HG03280 (cell line): ENCODE measurements around the gene SPTBN4.
"Not testable (repeated sequence)": the region's sequence is repeated elsewhere in the genome, so short reads cannot be mapped to it uniquely, and the experiment has no call there.

ENCODE experiments used
- ATAC-seq: cut with Tn5 transposase; IDR thresholded peaks from one replicate; pipeline ENCODE4 v1.9.1; 2021; ENCODE audit warnings: mild to moderate bottlenecking, moderate library complexity; ENCODE audit not compliant: unreplicated experiment

SPTBN4 gene

DNA sequence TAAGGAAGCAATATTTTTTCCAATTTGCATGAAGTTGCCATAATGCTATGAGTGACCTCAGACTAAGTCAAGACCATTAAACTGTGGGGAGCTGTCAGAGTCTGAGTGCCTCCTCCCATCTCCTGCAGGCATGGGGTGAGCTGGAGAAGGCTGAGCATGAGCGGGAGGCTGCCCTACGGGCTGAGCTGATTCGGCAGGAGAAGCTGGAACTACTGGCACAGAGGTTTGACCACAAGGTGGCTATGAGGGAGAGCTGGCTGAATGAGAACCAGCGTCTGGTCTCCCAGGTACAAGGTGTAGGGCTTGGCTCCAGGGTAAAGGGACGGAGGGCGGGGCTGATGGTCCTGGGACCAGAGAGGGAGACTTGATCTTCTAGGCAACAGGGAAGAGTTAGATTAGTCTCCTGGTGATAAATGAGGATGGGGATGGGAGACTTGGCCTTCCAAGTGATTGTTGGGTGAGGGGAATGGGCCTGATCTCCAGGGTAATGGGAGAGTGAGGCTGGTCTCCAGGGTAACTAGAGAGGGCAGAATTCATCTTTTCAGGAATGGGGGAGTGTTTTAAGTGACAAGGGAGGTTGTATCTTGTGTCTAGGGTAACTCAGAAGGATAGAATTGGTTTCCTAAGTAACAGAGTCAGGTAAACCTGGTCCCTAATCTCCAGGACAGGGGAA lies 36.0 kb downstream of the SPTBN4 start:
- no peak for ATAC-seq

DNA sequence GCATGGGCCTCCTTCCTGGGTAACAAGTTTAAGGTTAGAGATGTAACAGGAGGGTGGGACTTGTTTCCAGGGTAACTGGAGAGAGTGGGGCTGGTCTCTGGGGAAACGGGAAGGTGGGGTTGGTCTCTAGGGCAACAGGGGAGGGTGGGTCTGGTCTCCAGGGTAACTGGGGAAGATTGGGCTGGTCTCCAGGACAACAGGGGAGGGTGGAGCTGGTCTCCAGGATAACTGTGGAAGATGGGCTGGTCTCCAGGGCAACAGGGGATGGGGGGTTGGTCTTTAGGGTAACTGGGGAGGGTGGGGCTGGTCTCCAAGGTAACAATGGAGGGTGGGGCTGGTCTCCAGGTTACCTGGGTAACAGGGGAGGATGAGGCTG lies 36.5 kb downstream of the SPTBN4 start:
- no peak for ATAC-seq

DNA sequence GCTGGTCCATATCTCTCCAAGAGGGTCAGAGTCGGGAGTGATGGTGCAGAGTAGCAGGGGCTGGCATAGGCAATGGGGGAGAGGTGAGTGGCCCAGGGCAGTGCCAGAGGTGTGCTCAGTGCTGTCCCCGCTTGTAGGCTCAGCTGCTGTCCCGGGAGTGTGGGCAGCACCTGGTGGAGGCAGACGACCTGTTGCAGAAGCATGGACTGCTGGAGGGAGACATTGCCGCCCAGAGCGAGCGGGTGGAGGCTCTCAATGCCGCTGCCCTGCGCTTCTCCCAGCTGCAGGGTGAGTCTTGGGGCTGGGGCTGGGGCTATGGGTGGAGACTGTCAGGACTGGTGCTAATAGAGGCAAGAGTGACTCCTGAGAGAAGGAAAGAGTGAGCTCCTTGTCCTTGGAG lies 39.3 kb downstream of the SPTBN4 start:
- no peak for ATAC-seq

DNA sequence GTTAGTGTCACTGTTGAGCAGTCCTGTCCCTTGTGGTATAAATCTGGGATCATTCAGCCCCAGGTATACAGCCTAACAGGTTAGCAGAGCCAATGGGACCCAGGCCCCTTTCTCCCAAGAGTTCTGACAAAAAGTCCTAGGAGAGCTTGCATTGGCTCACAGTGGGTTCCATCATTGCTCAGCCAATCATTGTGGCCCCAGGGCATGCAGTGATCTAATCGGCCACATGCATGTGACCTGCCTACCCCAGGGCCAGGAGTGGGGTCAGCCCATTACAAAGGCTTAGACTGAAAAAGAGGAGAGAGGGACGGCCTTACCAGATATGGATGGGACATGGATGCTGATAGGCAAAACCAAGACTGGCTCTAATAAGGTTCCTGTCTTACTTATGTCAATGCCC lies 41.1 kb downstream of the SPTBN4 start:
- no peak for ATAC-seq

DNA sequence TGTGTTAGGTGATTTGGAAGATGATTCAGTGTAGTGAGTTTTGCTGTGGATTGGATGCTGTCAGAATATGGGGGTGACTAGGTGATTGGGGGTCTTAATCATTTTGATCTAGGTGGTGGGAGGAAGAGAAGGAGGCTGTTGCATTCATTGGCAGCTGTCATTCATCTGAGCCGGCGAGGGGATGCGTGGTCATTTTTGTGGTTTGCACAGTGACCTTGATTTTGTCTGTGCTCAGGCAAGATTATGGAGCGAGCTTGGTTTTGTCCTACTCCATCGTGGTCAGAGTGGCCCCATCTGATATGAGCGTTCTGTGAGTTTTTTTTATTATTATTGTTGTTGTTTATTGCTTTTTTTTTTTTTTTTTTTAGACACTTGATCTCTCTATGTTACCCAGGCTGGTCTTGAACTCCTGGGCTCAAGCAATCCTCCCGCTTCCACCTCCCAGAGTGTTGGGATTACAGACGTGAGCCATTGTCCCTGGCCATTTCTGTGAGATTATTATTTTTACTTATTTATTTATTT lies 42.0 kb downstream of the SPTBN4 start:
- ATAC-seq, result no peak

DNA sequence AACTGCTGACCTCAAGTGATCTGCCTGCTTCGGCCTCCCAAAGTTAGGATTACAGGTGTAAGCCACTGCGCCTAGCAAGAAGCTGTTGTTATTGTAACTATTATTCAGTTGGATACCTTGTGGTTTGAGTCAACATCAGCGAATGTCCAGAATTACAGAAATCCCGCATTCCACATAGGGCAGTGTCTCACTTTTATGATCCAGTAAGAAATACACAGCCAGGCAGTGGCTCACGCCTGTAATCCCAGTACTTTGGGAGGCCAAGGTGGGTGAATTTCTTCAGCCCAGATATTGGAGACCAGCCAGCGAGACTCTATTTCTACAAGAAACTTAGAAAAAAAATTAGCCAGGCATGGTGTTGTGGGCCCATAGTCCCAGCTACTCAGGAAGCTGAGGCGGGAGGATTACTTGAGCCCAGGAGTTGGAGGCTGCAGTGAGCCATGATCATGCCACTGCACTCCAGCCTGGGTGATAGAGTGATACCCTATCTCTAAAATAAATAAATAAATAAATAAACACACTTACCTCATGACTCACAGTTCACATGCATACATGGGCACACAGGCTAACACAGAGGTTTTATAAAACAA lies 43.8 kb downstream of the SPTBN4 start:
- ATAC-seq, result no peak

DNA sequence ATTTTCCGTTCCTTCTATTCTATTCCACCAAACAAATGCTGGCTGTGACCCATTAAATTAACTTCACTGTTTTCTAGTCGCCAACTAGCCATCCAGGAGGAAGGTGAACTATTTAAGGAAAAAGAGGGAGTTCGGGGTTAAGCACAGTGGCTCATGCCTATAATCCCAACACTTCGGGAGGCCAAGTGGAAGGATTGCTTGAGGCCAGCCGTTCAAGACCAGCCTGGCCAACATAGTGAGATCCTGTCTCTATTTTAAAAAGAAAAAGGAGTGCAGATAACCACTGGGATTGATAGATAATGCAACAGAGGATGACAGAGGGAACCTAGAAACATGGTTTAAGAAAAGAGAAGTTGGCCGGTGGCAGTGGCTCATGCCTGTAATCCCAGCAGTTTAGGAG lies 44.7 kb downstream of the SPTBN4 start:
- no peak for ATAC-seq

DNA sequence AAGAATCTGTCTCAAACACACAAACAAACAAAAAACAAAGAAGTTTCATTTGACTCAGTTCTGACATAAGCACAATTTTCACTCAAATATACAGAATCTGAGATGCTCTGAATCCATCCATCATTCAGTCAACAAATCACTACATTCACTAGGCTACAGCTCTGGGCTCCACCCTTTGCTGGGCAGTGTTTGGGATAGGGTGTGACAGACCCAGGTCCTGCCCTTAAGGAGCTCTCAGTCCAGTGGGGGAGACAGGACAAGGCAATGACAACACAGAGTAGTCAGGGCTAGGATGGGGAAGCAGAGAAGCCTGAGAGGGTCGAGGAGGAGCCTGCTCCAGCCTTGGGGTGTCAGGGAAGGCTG lies 45.3 kb downstream of the SPTBN4 start:
- no peak for ATAC-seq

DNA sequence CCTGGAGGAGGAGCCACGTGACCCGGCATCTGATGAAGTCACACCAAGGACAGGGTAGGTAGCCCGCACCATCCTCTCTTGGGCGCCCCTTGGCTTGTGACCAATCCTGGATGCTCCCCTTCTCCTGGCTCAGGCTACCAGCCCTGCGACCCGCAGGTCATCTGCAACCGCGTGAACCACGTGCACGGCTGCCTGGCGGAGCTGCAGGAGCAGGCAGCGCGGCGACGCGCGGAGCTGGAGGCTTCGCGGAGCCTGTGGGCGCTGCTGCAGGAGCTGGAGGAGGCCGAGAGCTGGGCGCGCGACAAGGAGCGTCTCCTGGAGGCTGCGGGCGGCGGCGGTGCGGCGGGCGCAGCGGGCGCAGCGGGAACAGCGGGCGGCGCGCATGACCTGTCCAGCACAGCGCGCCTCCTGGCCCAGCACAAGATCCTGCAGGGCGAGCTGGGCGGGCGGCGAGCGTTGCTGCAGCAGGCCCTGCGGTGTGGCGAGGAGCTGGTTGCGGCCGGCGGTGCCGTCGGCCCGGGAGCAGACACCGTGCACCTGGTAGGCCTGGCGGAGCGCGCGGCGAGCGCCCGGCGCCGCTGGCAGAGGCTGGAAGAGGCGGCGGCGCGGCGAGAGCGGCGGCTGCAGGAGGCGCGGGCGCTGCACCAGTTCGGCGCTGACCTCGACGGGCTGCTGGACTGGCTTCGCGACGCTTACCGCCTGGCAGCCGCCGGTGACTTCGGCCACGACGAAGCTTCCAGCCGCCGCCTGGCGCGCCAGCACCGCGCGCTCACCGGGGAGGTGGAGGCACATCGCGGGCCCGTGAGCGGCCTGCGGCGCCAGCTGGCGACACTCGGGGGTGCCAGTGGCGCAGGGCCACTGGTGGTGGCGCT lies 45.9 kb downstream of the SPTBN4 start:
- ATAC-seq, result no peak

DNA sequence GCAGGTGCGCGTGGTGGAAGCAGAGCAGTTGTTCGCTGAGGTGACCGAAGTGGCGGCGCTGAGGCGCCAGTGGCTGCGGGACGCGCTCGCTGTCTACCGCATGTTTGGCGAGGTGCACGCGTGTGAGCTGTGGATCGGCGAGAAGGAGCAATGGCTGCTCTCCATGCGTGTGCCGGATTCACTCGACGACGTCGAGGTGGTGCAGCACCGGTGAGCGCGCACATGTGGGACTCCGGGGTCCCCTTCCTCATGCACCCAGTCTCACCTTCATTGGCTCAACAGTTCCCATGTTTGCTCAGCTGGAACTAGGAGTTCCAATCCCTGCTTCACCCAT lies 46.5 kb downstream of the SPTBN4 start:
- ATAC-seq, result no peak

DNA sequence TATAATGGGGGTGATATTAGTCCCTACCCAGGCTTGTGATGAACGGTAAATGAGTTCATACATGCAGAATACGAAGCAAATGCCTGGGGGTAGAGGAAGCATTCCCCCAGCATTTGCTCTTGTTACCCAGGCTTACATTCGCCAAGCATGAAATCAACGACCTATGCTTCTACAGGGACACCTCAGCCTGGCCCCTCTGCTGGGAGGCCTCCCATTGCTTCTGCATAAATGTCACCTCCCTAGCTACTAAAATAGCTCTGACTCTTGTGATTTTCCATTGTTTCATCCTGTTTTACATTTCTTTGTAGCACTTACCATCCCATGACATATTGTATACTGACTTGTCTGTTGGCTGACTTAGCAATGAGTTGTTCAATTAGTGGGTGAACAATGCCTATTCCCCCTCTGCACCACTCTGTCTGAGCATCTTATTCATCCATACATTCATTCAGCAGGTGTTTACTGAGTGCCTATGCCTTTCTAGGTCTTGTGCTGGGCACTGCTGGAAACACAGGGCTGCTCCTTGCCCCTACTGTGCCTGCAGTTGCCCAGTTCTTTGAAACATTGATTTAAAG lies 47.0 kb downstream of the SPTBN4 start:
- ATAC-seq, result no peak

DNA sequence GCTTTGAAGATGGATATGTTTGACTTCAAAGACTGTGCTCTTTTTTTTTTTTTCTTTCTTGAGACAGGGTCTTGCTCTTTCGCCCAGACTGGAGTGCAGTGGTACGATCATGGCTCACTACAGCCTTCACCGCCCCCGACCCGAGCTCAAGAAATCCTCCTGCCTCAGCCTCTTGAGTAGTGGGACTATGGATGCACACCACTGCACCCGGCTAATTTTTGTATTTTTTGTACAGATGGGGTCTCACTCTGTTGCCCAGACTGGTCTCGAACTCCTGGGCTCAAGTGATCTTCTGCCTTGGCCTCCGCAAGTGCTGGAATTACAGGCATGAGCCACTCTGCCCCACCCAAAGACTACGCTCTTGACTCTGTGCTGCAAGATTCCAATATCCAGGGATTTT lies 50.4 kb downstream of the SPTBN4 start:
- ATAC-seq, result no peak

DNA sequence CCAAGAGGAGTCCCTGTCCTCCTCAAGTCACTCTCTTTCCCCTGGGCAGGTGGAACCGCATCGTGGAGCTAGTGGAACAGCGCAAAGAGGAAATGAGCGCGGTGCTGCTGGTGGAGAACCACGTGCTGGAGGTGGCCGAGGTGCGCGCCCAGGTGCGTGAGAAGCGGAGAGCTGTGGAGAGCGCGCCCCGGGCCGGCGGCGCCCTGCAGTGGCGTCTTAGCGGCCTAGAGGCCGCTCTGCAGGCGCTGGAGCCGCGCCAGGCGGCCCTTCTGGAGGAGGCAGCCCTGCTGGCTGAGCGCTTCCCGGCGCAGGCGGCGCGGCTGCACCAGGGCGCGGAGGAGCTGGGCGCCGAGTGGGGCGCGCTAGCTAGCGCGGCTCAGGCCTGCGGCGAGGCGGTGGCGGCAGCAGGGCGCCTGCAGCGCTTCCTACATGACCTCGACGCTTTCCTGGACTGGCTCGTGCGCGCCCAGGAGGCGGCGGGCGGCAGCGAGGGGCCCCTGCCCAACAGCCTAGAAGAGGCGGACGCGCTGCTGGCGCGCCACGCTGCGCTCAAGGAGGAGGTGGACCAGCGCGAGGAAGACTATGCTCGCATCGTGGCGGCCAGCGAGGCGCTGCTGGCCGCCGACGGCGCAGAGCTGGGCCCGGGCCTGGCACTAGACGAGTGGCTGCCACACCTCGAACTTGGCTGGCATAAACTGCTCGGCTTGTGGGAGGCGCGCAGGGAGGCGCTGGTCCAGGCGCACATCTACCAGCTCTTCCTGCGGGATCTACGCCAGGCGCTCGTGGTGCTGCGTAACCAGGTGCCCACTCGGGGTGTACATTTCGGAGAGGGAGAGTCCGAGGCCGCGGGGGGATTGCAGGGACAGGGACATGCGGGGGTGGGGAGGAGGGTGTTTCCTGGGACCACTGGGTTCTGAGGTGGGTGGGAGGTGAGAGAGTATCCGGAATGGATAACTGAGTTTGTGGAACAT lies 52.8 kb downstream of the SPTBN4 start:
- no peak for ATAC-seq

DNA sequence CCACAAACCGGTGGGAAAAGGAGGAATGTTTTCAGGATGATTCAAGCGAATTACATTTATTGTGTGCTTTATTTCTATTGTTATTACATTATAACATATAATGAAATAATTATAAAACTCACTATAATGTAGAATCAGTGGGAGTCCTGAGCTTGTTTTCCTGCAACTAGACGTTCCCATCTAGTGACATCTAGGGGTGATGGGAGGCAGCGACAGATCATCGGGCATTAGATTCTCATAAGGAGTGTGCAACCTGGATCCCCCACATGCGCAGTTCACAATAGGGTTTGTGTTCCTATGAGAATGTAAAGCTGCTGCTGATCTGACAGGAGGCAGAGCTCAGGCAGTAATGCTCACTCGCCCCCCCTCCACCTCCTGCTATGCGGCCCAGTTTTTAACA lies 54.5 kb downstream of the SPTBN4 start:
- ATAC-seq, result no peak

DNA sequence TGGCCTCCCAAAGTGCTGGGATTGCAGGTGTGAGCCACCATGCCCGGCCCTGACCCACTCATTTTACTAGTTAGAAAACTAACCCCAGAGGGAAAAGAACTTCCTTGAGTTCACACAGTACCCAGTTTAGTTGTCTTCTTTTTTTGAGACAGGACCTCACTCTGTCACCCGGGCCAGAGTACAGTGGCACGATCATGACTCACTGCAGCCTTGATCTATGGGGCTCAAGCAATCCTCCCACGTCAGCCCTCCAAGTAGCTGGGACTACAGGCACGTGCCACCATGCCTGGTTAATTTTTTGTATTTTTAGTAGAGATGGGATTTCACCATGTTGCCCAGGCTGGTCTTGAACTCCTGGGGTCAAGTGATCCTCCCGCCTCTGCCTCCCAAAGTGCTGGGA lies 55.1 kb downstream of the SPTBN4 start:
- not testable (repeated sequence) for ATAC-seq

DNA sequence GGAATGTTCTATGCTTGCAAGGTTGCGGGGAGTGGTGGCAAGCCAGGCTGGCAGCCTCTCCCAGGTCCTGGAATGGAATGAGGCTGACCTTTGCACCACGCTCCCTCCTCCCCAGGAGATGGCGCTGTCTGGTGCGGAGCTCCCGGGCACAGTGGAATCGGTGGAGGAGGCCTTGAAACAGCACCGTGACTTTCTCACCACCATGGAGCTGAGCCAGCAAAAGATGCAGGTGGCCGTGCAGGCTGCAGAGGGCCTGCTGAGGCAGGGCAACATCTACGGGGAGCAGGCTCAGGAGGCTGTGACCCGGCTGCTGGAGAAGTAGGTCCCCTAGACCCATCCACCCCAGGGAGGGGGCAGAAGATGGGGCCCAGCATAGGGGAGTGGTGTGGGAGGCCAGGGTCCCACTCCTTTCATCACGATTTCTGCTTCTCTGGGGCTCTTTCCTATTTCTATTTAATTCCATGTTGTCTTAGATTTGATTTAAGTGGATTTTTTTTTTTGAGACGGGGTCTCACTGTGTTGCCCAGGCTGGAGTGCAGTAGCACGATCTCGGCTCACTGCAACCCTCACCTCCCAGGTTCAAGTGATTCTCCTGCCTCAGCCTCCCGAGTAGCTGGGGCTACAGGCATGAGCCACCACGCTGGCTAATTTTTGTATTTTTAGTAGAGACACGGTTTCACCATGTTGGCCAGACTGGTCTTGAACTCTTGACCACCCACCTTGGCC lies 56.7 kb downstream of the SPTBN4 start:
- ATAC-seq, result peak; percentile 57

DNA sequence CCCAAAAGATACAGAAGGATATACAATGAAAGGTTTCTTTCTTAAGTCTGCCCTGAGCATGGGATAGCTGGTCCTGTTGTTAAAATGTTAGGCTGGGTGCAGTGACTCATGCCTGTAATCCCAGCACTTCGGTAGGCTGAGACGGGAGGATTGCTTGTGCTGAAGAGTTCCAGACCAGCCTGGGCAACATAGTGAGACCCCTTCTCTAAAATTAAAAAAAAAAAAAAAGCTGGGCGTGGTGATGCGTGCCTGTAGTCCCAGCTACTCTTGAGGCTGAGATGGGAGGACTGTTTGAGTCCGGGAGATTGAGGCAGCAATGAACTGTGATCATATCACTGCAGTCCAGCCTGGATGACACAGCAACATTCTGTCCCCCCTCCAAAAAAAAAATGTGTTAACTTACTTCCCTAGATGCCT lies 57.3 kb downstream of the SPTBN4 start:
- no peak for ATAC-seq

DNA sequence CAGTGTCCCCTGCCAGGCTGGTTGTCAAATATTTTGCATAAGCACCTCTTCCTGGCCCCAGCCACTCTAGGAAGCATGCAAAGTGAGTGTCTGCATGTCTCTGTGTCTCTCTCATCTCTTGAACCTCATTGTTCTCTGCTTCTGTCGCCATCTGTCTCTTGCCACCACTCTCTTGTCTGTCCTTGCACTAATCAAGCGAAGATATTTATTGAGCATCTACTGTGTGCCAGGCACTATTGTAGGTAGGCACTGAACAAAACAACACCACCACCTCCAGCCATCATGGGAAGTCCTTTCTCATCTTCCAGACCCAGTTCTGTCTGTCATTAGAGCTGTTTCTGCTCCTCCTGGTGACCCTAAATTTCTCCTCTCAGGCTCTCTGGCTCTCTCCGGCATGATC lies 57.9 kb downstream of the SPTBN4 start:
- no peak for ATAC-seq

DNA sequence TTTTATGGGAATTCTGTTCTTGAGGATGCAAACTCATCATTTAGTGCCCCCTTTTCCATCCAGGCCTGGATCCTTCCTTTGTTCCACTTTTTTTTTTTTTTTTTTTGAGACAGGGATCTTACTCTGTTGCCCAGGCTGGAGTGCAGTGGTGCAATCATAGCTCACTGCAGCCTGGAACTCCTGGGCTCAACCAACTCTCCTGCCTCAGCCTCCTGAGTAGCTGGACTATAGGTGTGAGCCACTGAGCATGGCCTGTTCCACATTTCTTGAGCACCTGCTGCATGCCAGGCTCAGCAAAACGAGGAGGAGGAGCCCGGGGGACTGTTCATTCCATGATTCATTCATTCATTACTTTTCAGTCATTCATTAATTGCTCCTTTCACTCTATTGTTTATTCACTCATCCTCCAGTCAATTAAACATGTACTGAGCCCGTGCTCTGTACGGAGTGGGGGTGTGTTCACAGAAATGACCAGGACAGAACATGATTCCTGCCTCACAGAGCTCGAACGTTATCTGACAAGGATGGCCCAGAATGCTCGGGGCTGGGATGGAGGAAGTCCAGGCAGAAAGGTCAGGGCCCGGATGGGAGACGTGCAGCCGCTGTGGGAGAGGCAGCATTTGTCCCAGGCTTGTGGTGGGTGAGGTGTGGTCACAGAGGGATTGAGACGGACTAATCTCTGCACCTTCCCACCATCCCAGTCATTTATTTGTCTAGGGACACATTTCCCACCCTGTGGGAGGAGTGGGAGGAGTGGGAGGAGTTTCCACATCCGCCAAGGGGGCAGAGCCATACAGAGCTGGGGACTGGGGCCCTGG lies 58.6 kb downstream of the SPTBN4 start:
- no peak for ATAC-seq
